ENCODE results near the gene MLST8. TPM values are rescaled to one million over a fixed set of nuclear protein-coding genes. Genes with fewer than 3 reads are reported as not detected.

MLST8 gene
- total and polyA plus RNA-seq, 7 donors = 18.8 to 60.5 (median 35.0) TPM

- H3K9me3 ChIP-seq = no peaks in the 10 kb centered on the region
- peaks cover 0 to 23% of the 10 kb centered on the region in 2 donors for H3K36me3 ChIP-seq (ENCODE audit: insufficient read depth in 1 of 2, low read depth in 1 of 2)
- DNase-seq = peak; percentile 72 to 93
- H3K4me1 ChIP-seq = peaks cover 41% of the 10 kb centered on the region
- 25 to 40% (median 25%) methylated on average over 18 to 19 of the region's 19 CpGs for WGBS, 3 donors
- H3K27ac ChIP-seq = peak overlapping the region; percentile 90
- no peak for TF ChIP-seq CTCF (IDR thresholded peaks at IDR 0.05)
- intact Hi-C loops (cut with DNase I) = no loop called here
- ATAC-seq = peak; percentile 59 to 70 (median 64)
- peak overlapping the region; percentile 84 for H3K4me3 ChIP-seq
- H3K27me3 ChIP-seq (ENCODE audit: insufficient read depth in 3 of 3, low read length in 2 of 3) = no peaks in the 10 kb centered on the region
Observed at GRCh38 chr16:2212362-2213324, 7.4 kb downstream of the MLST8 start.

- intact Hi-C loops (cut with DNase I) = no loop called here
Observed at GRCh38 chr16:2213817-2214718, 8.8 kb downstream of the MLST8 start.

DNA sequence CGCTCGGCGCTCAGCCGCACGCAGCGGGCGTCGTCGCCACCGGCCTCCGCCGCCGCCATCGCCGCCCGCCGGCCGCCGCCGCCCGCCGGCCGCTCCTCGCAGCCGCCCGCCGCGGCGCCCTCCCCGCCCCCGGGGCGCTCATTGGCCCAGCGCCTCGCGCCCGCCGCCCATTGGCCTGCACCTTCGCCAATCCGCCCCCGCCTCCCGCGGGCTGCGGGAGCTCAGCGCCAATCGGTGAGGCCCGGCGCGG, 9.4 kb downstream of the MLST8 start, which contains the start of gene PGP:
PGP (minus strand) TSS at position 122 of the 250 bp plus-strand sequence; CDS start at position 59, 63 bp downstream.
- Histone ChIP-seq H3K4me1 (peaks cover 41% of the 10 kb centered on the region), H3K9me3 (no peaks in the 10 kb centered on the region), H3K4me3 (peak within 1 kb of the TSS; percentile 84), H3K27ac (peak within 1 kb of the TSS; percentile 91), H3K36me3 (ENCODE audit: insufficient read depth in 1 of 2, low read depth in 1 of 2) (peaks cover 0 to 3% of the 10 kb centered on the region in 2 donors), H3K27me3 (ENCODE audit: insufficient read depth in 3 of 3, low read length in 2 of 3) (no peaks in the 10 kb centered on the region)
- intact Hi-C loops (cut with DNase I) = no loop called here
- whole genome bisulfite sequencing, 3 donors = 0 to 1% (median 0%) methylated on average over 5 to 48 of the region's 48 CpGs
- ATAC-seq (peak; percentile 68 to 81 (median 74)), DNase-seq (no peak)
- no peak for TF ChIP-seq CTCF (IDR thresholded peaks at IDR 0.05)

More at GRCh38 chr16:2213817-2214718, 8.8 kb downstream of the MLST8 start:
- TF ChIP-seq CTCF (IDR thresholded peaks at IDR 0.05) = no peak
- 1% methylated on average over 51 to 98 of the region's 98 CpGs for WGBS, 3 donors
- Histone ChIP-seq H3K4me3 (peak overlapping the region; percentile 84), H3K9me3 (no peaks in the 10 kb centered on the region), H3K4me1 (peaks cover 41% of the 10 kb centered on the region), H3K27ac (peak overlapping the region; percentile 90), H3K27me3 (ENCODE audit: insufficient read depth in 3 of 3, low read length in 2 of 3) (no peaks in the 10 kb centered on the region), H3K36me3 (ENCODE audit: insufficient read depth in 1 of 2, low read depth in 1 of 2) (peaks cover 0 to 9% of the 10 kb centered on the region in 2 donors)
- ATAC-seq = no peak
- no peak for DNase-seq

GRCh38 chr16:2216330-2216729, 11.1 kb downstream of the MLST8 start:
- peaks cover 26% of the 10 kb centered on the region for H3K4me1 ChIP-seq
- peak overlapping the region; percentile 70 for H3K4me3 ChIP-seq
- DNase-seq (no peak), ATAC-seq (no peak)
- WGBS, 3 donors = 93 to 98% (median 95%) methylated on average over 4 of the region's 4 CpGs
- no peaks in the 10 kb centered on the region for H3K27me3 ChIP-seq (ENCODE audit: insufficient read depth in 3 of 3, low read length in 2 of 3)
- H3K27ac ChIP-seq = peak overlapping the region; percentile 91
- intact Hi-C loops (cut with DNase I) = loop anchor here in 1 of 2 donors (5.0 kb wide), 1 partner anchor 36 kb away; the partner anchor contains the start of gene ECI1
- no peaks in the 10 kb centered on the region for H3K36me3 ChIP-seq (ENCODE audit: insufficient read depth in 1 of 2, low read depth in 1 of 2)
- no peak for TF ChIP-seq CTCF (IDR thresholded peaks at IDR 0.05)
- no peaks in the 10 kb centered on the region for H3K9me3 ChIP-seq
